GM18511 (cell line): ENCODE data around the gene GPX6.
"Not testable (repeated sequence)": the region's sequence is repeated elsewhere in the genome, so short reads cannot be mapped to it uniquely, and the experiment has no call there.

ENCODE experiments used
- ATAC-seq: cut with Tn5 transposase; IDR thresholded peaks from one replicate; pipeline ENCODE4 v1.9.1; 2021; ENCODE audit warnings: mild to moderate bottlenecking, moderate library complexity; ENCODE audit not compliant: unreplicated experiment

GPX6 gene

DNA sequence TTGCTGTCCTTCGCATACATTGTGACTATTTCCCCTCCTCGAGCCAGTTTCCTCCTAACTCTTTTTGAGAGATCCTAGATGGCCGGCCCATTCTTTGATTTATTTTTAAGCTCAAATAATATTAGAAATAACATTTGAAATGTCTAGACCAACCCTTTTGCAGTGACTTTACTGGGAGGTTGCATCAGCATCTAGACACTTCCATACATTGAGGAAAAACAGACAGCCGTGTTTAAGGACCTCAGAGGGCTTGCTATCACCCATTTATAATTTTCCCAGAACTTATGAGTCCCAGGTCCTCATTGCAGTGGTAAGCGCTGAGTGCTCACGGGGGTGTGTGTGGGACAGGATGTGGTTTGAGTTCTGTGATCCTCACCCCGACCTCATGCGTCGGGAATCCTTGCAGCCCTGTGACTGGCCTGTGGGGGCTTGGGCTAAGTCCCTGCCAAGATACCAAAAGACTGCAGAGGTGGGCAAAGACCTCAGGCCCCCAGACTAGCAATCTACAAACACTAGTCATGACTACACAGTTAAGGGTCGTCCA, 10.0 kb upstream of the GPX6 start, which contains the start of gene GPX5:
GPX5 (plus strand) TSS at position 386 of the 544 bp plus-strand sequence; CDS start at position 519, 133 bp downstream.
- ATAC-seq = no peak

- ATAC-seq = no peak
Measured at GRCh38 chr6:28523241-28523622, 7.6 kb upstream of the GPX6 start.

GRCh38 chr6:28522594-28523240, 7.1 kb upstream of the GPX6 start:
- ATAC-seq = no peak

- ATAC-seq = no peak
Measured at GRCh38 chr6:28517964-28518363, 2.4 kb upstream of the GPX6 start.

DNA sequence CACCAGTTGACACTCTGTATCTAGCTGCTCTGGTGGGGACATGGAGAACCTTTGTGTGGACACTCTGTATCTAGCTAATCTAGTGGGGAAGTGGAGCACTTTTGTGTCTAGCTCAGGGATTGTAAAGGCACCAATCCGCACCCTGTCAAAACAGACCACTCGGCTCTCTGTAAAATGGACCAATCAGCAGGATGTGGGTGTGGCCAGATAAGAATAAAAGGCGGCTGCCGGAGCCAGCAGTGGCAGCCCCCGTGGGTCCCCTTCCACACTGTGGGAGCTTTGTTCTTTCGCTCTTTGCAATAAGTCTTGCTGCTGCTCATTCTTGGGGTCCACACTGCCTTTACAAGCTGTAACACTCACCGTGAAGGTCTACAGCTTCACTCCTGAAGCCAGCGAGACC, 3.2 kb downstream of the GPX6 start:
- not testable (repeated sequence) for ATAC-seq

GRCh38 chr6:28511628-28512300, 3.8 kb downstream of the GPX6 start:
- no peak for ATAC-seq

DNA sequence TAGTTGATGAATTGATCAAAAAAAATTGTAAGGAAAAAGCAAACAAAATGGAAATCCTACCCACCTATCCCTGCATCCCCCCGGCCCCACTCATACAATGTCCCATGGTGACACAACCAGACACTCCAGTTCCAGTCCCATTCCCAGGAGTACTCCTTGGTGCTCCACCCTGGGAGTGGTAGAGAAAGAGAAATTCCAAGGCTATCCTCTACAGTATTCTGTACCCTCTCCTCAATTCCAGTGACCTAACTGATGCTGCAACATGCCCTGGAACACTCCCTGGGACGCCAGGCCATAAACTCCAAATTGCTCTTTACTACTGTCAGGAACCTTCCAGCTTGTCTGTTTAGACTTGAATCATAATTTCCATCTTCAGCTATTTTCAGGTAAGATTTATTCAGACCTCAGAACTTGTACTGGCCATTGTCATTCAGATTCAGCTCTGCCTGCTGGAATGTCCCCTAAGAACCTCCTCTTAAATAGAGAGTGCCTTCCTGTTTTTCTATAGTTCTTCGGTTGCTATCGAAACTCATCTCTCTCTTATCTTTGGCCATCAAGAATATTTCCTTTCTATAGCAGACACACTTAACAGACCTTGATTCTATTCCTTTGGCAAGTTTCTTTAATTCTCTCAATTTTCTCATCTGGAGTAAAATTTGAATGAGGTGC, 8.7 kb downstream of the GPX6 start:
- ATAC-seq = no peak

DNA sequence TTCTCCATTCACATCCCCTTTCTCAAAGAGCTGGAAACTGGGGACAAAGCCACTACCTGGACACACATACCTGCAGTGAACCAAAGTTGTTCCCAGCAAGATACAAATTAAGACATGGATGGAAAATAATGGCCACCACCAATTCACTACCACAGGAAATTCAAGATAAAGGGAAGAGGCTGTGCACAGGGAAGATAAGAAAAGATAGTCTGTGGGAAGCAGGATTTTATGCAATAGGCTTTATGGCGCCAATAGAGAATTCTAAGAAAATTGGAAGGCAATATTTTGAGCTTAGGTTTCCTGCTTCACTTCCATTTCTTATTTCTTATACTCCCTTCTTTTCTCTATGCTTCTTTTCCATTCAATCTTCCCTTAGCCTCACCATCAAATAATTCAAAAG, 9.9 kb downstream of the GPX6 start:
- no peak for ATAC-seq

- not testable (repeated sequence) for ATAC-seq
Measured at GRCh38 chr6:28502709-28503305, 12.8 kb downstream of the GPX6 start.

DNA sequence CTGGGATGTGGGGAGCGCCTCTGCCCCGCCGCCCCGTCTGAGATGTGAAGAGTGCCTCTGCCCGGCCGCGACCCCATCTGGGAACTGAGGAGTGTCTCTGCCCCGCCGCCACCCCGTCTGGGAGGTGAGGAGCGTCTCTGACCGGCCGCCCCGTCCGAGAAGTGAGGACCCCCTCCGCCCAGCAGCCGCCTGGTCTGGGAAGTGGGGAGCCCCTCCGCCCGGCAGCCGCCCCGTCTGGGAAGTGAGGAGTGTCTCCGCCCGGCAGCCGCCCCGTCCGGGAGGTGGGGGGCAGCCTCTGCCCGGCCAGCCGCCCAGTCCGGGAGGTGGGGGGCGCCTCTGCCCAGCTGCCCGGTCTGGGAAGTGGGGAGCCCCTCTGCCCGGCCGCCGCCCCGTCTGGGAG, 13.5 kb downstream of the GPX6 start:
- not testable (repeated sequence) for ATAC-seq

GRCh38 chr6:28501259-28501658, 14.3 kb downstream of the GPX6 start:
- ATAC-seq = no peak

DNA sequence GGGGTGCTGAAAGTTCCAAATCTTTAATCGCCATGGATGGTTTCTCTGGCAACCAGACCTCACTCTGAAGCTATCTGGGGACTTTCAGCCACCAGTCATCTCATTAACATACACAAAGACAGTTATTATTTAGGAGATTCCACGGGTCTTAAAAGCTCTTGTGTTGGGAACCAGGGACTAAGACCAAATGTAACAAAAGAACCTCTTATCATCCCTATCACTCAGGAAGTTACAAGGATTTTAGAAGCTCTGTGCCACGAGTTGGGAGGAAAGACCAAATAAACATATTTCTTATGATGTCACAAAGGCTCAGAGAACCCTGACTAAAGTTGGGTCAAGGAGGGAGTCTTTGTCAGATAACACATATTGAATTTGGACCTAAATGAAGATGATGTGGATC, 17.7 kb downstream of the GPX6 start:
- no peak for ATAC-seq

DNA sequence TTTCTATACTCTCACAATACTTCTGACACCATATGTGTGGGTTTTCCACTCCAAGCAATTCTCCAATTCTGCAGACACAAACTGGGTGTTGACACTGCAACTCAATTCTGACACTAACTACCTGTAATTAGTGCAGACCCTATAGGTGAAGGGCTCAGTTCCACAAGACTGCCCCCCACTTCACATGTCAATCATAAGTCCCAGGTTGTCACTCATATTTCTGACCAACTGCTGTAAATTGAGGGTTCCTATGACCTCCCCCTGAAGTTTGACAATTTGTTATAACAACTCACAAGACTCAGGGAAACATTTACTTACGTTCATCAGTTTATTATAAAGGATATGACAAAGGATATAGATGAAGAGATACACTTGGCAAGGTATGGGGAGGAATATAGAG, 18.3 kb downstream of the GPX6 start:
- ATAC-seq = no peak

- ATAC-seq = no peak
Measured at GRCh38 chr6:28496099-28496779, 19.4 kb downstream of the GPX6 start.

- ATAC-seq = no peak
Measured at GRCh38 chr6:28491984-28492317, 23.6 kb downstream of the GPX6 start.

- no peak for ATAC-seq
Measured at GRCh38 chr6:28490205-28490890, 25.2 kb downstream of the GPX6 start.

DNA sequence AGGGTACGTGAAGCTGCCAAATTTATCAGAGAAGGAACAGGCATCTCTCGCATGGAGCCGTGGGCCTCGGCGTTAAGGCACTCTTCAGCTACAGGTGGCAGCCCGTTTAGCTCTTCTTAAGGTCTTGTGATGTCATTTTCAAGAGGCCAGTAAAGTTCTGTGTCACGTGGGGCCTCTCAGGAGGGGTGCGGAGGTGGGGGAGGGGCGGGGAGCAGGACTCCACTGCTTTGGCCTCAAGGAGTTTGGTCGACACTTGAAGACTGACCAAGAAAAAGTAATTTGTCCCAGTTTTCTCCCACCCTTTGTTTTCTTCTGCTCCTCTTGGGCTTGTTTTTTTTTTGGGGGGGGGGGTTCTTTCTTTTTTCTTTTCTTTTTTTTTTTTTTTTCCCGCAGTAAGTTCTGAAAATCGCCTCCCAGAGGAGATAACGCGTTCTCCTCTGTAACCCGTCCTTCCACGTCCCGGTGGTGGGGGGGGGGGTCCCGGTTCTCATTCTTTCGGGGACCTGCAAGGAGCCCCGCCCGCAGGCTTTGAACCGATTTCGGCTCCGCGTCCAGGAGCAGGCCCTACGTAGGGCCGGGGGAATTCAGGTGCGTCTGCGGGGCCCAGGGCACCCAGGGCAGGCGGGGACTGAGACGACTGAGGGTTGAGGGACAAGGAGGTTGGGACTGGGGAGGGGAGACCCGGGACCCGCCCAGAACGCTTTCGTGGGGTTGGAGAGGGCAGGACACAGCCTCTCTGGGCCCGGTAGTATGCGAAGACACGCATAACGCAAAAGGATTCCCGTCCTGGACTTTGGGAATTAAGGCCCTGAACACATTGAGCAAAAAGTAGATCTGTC, 26.0 kb downstream of the GPX6 start:
- peak; percentile 55 for ATAC-seq

DNA sequence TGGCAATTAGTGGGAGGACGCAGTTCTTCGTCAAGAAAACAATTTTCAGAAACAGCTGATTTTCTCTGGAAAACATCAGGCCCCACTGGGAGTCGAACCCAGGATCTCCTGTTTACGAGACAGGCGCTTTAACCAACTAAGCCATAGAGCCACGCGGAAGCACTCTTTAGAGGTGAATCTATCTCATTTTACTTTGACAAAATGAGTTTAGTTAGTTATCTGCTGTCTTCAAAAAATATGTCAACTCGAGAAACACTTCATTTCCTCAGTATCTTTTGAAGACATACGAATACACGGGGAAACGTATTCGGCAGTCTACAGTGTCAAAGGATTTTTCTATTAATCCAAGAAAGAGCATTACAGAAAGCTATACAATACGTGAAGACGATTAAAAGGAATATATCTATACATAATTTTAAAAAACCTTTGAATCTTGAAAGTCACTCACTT, 26.7 kb downstream of the GPX6 start:
- no peak for ATAC-seq

- ATAC-seq = no peak
Measured at GRCh38 chr6:28486988-28487742, 28.4 kb downstream of the GPX6 start.
